ENCODE results near the gene CCDC102B. TPM values are rescaled to one million over a fixed set of nuclear protein-coding genes. Genes with fewer than 3 reads are reported as not detected.

CCDC102B gene
- total and polyA plus RNA-seq, 4 donors, result 7.1 to 78.8 (median 19.9) TPM

DNA sequence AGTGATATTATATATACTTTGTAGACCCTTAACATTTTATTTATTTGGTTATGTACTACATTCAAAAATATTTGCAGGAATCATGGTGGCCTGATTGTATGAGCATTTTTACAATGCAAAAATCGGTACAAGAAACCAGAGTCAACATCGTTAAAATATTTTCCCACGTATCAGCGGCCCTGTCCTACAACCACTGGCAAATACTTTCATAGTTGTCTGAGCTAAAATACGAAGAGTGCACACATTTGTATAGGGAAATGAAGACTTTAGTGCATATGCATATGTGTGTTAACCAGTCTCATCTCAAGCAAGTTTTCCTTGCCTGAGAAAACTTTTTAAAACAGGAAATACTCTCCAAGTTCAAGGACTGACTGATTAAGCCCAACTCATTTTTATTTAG, 35.9 kb downstream of the CCDC102B start:
- WGBS, 2 donors, result 56 to 84% methylated on average over 5 of the region's 5 CpGs
- no peak overlapping the region for H3K27ac ChIP-seq (ENCODE audit: low read depth in 1 of 2, low read length in 1 of 2)
- no peaks in the 10 kb centered on the region for H3K27me3 ChIP-seq (ENCODE audit: control insufficient read depth in 3 of 3, insufficient read depth in 3 of 3, low read length in 2 of 3)
- H3K9ac ChIP-seq (ENCODE audit: insufficient read depth in 1 of 2, low read length in 2 of 2), result no peak overlapping the region
- H3K9me3 ChIP-seq (ENCODE audit: control insufficient read depth in 4 of 4, insufficient read depth in 3 of 4, low read length in 3 of 4), result peaks cover 0 to 2% (median 0%) of the 10 kb centered on the region in 4 donors
- DNase-seq, result no peak
- TF ChIP-seq, protein P1, sequence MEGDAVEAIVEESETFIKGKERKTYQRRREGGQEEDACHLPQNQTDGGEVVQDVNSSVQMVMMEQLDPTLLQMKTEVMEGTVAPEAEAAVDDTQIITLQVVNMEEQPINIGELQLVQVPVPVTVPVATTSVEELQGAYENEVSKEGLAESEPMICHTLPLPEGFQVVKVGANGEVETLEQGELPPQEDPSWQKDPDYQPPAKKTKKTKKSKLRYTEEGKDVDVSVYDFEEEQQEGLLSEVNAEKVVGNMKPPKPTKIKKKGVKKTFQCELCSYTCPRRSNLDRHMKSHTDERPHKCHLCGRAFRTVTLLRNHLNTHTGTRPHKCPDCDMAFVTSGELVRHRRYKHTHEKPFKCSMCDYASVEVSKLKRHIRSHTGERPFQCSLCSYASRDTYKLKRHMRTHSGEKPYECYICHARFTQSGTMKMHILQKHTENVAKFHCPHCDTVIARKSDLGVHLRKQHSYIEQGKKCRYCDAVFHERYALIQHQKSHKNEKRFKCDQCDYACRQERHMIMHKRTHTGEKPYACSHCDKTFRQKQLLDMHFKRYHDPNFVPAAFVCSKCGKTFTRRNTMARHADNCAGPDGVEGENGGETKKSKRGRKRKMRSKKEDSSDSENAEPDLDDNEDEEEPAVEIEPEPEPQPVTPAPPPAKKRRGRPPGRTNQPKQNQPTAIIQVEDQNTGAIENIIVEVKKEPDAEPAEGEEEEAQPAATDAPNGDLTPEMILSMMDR (IDR thresholded peaks at IDR 0.05; ENCODE audit: control extremely low read depth, extremely low read depth), result no peak
- peaks cover 0 to 39% (median 2%) of the 10 kb centered on the region in 5 donors for H3K4me1 ChIP-seq (ENCODE audit: control insufficient read depth in 5 of 5, insufficient read depth in 5 of 5, low read length in 5 of 5)
- no peaks in the 10 kb centered on the region for H3K36me3 ChIP-seq (ENCODE audit: control insufficient read depth in 4 of 4, insufficient read depth in 4 of 4, low read length in 4 of 4)
- no peak overlapping the region for H3K4me3 ChIP-seq
- no peak for ATAC-seq (ENCODE audit: insufficient read depth, low FRiP score)

DNA sequence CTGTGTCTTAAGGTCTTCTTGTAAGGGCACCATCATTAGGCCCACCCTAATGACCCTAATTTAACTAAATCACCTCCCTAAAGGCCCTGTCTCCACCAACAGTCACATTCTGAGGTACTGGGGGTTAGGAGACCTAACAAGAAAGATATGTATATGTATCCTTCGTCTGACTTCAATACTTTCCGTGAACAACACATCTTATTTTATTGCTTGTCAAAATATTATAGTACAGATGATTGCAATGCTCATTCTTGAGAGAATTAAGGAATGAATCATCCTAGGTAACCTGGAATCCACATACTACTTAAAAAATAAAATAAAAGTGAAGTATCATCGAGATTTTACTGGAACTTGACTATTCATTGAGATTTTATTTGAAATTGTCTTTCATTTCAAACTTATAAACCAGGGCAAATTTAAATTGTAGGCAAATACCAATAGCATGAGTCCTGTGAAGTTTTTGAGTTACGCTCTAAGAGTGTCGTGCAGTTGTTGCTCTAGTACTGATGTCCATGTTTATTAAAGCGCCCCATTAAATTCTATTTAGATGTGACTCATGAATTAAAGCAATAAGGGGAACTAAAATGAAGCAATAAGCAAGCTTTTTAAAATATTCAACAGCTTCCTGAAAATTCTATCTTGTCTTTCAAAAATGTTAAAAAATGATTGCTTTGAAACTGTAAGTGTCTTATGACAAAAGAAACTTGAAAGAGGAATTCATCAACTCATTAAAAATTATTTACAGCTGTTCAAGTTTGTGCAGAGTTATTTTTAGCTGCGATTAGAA, 40.0 kb downstream of the CCDC102B start:
- H3K4me1 ChIP-seq (ENCODE audit: control insufficient read depth in 5 of 5, insufficient read depth in 5 of 5, low read length in 5 of 5), result peaks cover 0 to 12% (median 0%) of the 10 kb centered on the region in 5 donors
- H3K27ac ChIP-seq (ENCODE audit: low read depth in 1 of 2, low read length in 1 of 2), result peak overlapping the region in 1 of 2 donors; percentile 67
- ATAC-seq (ENCODE audit: insufficient read depth, low FRiP score), result peak; percentile 31
- no peaks in the 10 kb centered on the region for H3K36me3 ChIP-seq (ENCODE audit: control insufficient read depth in 4 of 4, insufficient read depth in 4 of 4, low read length in 4 of 4)
- TF ChIP-seq, protein P1 (IDR thresholded peaks at IDR 0.05; ENCODE audit: control extremely low read depth, extremely low read depth), result no peak
- no peaks in the 10 kb centered on the region for H3K9me3 ChIP-seq (ENCODE audit: control insufficient read depth in 4 of 4, insufficient read depth in 3 of 4, low read length in 3 of 4)
- DNase-seq, result peak in 2 of 3 donors; percentile 53 to 57
- no peak overlapping the region for H3K4me3 ChIP-seq
- H3K27me3 ChIP-seq (ENCODE audit: control insufficient read depth in 3 of 3, insufficient read depth in 3 of 3, low read length in 2 of 3), result no peaks in the 10 kb centered on the region
- 70% methylated on average over 7 of the region's 7 CpGs for WGBS, 2 donors
- no peak overlapping the region for H3K9ac ChIP-seq (ENCODE audit: insufficient read depth in 1 of 2, low read length in 2 of 2)

DNA sequence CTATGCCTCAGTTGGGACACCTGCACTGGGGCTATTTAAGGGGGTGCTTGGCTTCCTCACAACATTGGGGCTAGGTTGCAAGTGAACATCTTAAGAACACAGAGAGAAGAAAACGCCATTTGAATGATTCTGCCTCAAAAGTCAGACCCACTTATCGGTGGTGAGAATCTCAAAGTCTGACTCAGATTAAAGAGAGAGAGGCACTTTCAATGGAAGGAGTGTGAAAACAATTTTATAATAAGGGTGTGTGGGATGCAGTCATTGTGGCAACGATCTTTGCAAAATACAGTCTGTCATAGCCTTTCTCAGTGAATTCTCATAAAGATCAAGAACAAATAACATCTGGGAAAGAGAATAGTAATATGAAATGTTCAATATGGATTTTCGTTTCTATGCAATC, 41.8 kb downstream of the CCDC102B start:
- no peak for DNase-seq
- H3K4me1 ChIP-seq (ENCODE audit: control insufficient read depth in 5 of 5, insufficient read depth in 5 of 5, low read length in 5 of 5), result peaks cover 0 to 12% (median 0%) of the 10 kb centered on the region in 5 donors
- no peaks in the 10 kb centered on the region for H3K9me3 ChIP-seq (ENCODE audit: control insufficient read depth in 4 of 4, insufficient read depth in 3 of 4, low read length in 3 of 4)
- no peaks in the 10 kb centered on the region for H3K36me3 ChIP-seq (ENCODE audit: control insufficient read depth in 4 of 4, insufficient read depth in 4 of 4, low read length in 4 of 4)
- no peak overlapping the region for H3K27ac ChIP-seq (ENCODE audit: low read depth in 1 of 2, low read length in 1 of 2)
- ATAC-seq (ENCODE audit: insufficient read depth, low FRiP score), result no peak
- H3K9ac ChIP-seq (ENCODE audit: insufficient read depth in 1 of 2, low read length in 2 of 2), result no peak overlapping the region
- H3K4me3 ChIP-seq, result no peak overlapping the region
- H3K27me3 ChIP-seq (ENCODE audit: control insufficient read depth in 3 of 3, insufficient read depth in 3 of 3, low read length in 2 of 3), result no peaks in the 10 kb centered on the region
- 71 to 95% methylated on average over 4 of the region's 4 CpGs for WGBS, 2 donors
- TF ChIP-seq, protein P1 (IDR thresholded peaks at IDR 0.05; ENCODE audit: control extremely low read depth, extremely low read depth), result no peak
